HAP-1 (cell line): ENCODE results near the gene SLC37A1.
"Not testable (repeated sequence)": the region's sequence is repeated elsewhere in the genome, so short reads cannot be mapped to it uniquely, and the experiment has no call there.

Experiments used
- DNase-seq, 2 experiments: peaks; one replicate each; pipeline ENCODE4 v3.0.0-alpha.2; 2016 to 2020; ENCODE audit warnings: low spot score in 2 of 2
- H3K27me3 ChIP-seq: fragments of 250-450 bp; sonication (Bioruptor Pico); 2 replicates; pipeline ENCODE4 v1.5.1; 2020; ENCODE audit warnings: low read depth, mild to moderate bottlenecking, moderate library complexity
- H3K36me3 ChIP-seq: fragments of 250-450 bp; sonication (Bioruptor Pico); replicated peaks from 2 replicates; pipeline ENCODE4 v1.5.1; 2020; ENCODE audit warnings: mild to moderate bottlenecking
- H3K4me1 ChIP-seq: fragments of 250-450 bp; sonication (Bioruptor Pico); 2 replicates; pipeline ENCODE4 v1.5.1; 2020; ENCODE audit warnings: mild to moderate bottlenecking
- H3K4me3 ChIP-seq: fragments of 250-450 bp; sonication (Bioruptor Pico); 2 replicates; pipeline ENCODE4 v1.5.1; 2020; ENCODE audit warnings: mild to moderate bottlenecking, moderate library complexity
- H3K9me3 ChIP-seq: fragments of 250-450 bp; sonication (Bioruptor Pico); 2 replicates; pipeline ENCODE4 v1.5.1; 2020; ENCODE audit warnings: mild to moderate bottlenecking, moderate library complexity
- in situ Hi-C: fragments of 300-500 bp; cut with MboI; formaldehyde crosslinking; loops from 3 replicates; pipeline ENCODE4 v1.14.3; 2020; ENCODE audit warnings: low sequenced_read_pairs, inconsistent platforms, mixed read lengths

SLC37A1 gene

DNA sequence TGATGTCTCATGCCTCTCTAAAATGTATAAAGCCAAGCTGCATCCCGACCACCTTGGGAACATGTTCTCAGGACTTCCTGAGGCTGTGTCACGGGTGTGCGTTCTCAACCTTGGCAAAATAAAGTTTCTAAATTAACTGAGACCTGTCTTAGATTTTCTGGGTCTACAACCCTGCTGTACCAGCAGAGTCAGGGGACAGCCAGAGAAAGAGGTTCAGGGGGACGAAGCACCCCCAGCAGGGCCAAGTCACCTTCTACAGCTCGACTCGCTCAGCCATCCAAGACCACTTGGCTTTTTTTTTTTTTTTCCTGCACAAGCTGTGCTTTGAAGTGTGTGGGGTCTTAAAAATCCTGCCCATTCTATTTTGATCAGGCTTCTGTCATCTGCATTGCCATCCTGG is 111.3 kb downstream of the SLC37A1 start:
- peaks cover 3% of the 10 kb centered on the region; the same call in 1 of the 2 replicates for H3K27me3 ChIP-seq
- no peaks in the 10 kb centered on the region for H3K4me1 ChIP-seq
- no peak for DNase-seq

DNA sequence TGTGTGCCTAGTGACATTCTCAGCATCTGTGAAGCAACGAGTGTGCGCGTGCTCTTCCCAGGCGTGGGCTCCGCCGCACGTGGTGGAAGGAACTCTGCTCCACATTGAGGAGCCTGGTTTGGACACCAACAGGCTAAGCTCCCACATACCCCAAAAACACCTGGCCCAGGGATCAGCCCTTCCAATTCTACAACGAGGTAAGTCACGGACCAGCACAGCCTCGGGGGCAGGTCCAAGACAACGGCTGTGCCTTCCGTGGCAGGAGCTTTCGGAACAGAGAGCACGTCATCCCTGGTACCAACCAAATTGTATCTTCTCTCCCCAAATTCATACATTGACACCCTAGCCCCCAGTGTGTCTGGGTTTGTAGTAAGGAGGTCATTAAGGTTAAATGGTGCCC is 112.5 kb downstream of the SLC37A1 start:
- Histone ChIP-seq H3K4me1 (no peaks in the 10 kb centered on the region), H3K36me3 (no peaks in the 10 kb centered on the region), H3K9me3 (no peaks in the 10 kb centered on the region), H3K4me3 (no peak overlapping the region), H3K27me3 (peaks cover 8% of the 10 kb centered on the region)
- in situ Hi-C loops: no loop called here
- DNase-seq: no peak

More for the DNA sequence above, 111.3 kb downstream of the SLC37A1 start:
- Histone ChIP-seq H3K4me3 (no peak overlapping the region), H3K36me3 (no peaks in the 10 kb centered on the region), H3K9me3 (no peaks in the 10 kb centered on the region)
- in situ Hi-C loops: no loop called here

DNA sequence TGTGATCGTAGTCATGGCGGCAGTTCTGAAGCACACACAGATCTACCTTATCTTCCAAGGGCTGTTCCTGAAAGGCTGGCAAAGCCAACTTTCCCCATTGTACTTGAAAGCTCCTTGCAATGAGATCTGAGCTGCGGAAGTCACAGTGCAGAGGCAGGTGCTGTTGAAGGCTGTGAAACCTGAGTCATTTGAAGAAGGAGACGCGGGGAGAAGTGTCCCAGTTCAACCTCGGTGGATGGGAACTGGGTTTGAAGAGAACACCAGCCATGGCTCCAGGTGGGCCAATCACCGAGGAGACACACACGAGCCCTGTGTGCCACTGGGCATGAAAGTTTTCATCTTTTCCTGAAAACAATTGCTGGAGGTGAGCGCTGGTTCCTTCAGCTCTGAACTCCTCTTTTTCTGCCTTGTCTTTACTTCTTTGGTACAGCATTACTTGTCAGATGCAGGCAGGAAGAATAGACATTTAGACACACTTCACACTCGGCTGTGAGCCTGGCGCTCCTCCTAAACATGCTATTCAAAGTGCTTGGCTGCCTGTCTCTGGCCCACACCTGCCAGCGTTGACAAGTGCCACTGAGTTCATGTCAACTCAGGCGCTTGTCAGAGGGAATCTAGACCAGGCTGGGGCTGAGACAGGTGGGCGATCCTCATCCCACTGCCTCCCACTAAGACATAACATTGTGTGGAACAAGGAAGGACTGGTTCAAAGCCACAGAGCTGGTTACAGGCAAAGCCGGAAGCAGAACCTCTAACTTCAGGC is 114.1 kb downstream of the SLC37A1 start:
- peaks cover 5% of the 10 kb centered on the region for H3K27me3 ChIP-seq
- no peak overlapping the region for H3K4me3 ChIP-seq
- in situ Hi-C loops: no loop called here
- no peaks in the 10 kb centered on the region for H3K36me3 ChIP-seq
- H3K9me3 ChIP-seq: no peaks in the 10 kb centered on the region
- DNase-seq: no peak
- H3K4me1 ChIP-seq: no peaks in the 10 kb centered on the region

DNA sequence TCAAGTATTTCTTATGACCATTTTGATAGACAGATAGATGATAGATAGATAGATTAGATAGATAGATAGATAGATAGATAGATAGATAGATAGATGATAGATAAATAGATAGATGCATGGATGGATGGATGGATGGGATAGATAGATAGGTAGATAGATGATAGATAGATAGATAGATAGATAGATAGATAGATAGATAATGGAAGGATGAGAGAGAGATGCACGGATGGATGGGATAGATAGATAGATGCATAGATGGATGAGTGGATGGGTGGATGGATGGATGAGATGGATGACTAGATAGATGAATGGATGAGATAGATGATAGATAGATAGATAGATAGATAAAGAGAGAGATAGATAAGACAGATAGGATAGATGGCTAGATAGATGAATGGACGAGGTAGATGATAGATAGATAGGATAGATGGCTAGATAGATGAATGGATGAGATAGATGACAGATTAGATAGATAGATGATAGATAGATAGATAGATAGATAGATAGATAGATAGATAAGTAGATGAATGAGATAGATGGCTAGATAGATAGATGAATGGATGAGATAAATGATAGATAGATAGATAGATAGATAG is 114.9 kb downstream of the SLC37A1 start:
- H3K4me3 ChIP-seq, H3K9me3 ChIP-seq, DNase-seq, H3K4me1 ChIP-seq, in situ Hi-C loops, H3K36me3 ChIP-seq, H3K27me3 ChIP-seq: not testable (repeated sequence)

DNA sequence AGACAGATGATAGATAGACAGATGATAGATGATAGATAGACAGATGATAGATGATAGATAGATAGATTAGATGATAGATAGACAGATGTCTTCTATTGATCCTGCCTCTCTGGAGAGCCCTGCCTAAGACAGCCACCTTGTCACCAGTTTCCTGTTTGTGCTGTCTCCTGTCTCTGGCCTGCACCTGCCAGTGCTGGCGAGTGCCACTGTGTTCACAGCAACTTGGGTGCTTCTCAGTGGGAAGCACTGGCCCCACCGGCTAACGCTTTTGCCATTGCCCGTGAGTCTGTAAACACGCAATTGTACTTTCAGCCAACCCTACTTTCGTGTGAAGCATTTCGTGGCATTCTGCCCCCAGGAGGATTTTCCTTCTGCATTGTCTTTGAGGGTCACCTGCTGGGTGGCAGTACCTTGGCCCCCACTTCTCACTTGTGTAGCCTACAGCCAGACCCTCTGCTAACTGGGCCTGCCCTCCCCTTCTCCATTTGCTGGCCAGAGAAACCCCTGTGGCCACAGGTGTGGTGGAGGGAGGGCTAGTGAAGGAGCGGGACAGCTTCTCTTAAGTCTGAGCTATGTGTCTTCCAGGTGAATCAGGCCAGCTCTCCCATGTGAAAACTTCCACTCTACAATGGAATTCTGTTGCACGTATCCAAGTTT is 116.4 kb downstream of the SLC37A1 start:
- Histone ChIP-seq H3K36me3 (no peaks in the 10 kb centered on the region), H3K4me1 (no peaks in the 10 kb centered on the region), H3K27me3 (peaks cover 5% of the 10 kb centered on the region), H3K9me3 (no peaks in the 10 kb centered on the region), H3K4me3 (no peak overlapping the region)
- no peak for DNase-seq
- in situ Hi-C loops: no loop called here

DNA sequence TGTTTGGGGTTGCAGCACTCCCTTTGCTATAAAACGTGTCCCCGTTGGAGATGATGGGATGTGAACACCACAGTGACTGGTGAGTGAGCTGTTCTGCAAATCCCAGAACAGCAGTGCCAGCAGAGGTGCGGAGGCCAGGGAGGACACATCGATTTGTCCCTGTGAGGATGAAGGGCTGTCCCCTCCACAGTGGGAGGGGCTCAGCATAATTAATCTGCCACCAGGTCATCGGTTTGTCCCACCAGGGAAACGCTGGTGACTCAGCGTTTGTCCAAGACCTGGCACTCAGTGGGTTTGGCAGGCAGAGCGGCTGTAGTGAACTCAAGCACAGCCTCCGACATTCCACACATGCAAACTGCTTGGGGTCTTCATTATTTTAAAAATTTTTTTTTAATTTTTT is 117.0 kb downstream of the SLC37A1 start:
- in situ Hi-C loops: no loop called here
- Histone ChIP-seq H3K27me3 (peaks cover 5% of the 10 kb centered on the region), H3K4me1 (no peaks in the 10 kb centered on the region), H3K36me3 (no peaks in the 10 kb centered on the region), H3K9me3 (no peaks in the 10 kb centered on the region), H3K4me3 (no peak overlapping the region)
- no peak for DNase-seq
